DMS79 treated with DMSO at 0.1 percent for 48 hours (cell line): Measurements from ENCODE around the gene PPP2R2B.
"Not testable (repeated sequence)": the region's sequence is repeated elsewhere in the genome, so short reads cannot be mapped to it uniquely, and the experiment has no call there.

Experiments
- DNase-seq: peaks from one replicate; lab custom pipeline; 2025; lab: John Stamatoyannopoulos, UW

Gene PPP2R2B

GRCh38 chr5:146609731-146610130 lies 268.8 kb downstream of the PPP2R2B start:
- not testable (repeated sequence) for DNase-seq

- no peak for DNase-seq
Observed at GRCh38 chr5:146607659-146608332, 270.8 kb downstream of the PPP2R2B start.

GRCh38 chr5:146606893-146607292 lies 271.7 kb downstream of the PPP2R2B start:
- DNase-seq = no peak

GRCh38 chr5:146600376-146600775 lies 278.2 kb downstream of the PPP2R2B start:
- no peak for DNase-seq

GRCh38 chr5:146599261-146599660 lies 279.3 kb downstream of the PPP2R2B start:
- DNase-seq = no peak

- DNase-seq = no peak
Observed at GRCh38 chr5:146595088-146595487, 283.5 kb downstream of the PPP2R2B start.

GRCh38 chr5:146592352-146592751 lies 286.2 kb downstream of the PPP2R2B start:
- no peak for DNase-seq

GRCh38 chr5:146589028-146589345 lies 289.6 kb downstream of the PPP2R2B start:
- no peak for DNase-seq

GRCh38 chr5:146588331-146589027 lies 290.1 kb downstream of the PPP2R2B start:
- DNase-seq = no peak

GRCh38 chr5:146586752-146587151 lies 291.8 kb downstream of the PPP2R2B start:
- DNase-seq = no peak

- DNase-seq = no peak
Observed at GRCh38 chr5:146584750-146585149, 293.8 kb downstream of the PPP2R2B start.

- DNase-seq = no peak
Observed at GRCh38 chr5:146582051-146582596, 296.4 kb downstream of the PPP2R2B start.

- no peak for DNase-seq
Observed at GRCh38 chr5:146580237-146580636, 298.3 kb downstream of the PPP2R2B start.

GRCh38 chr5:146574713-146575112 lies 303.8 kb downstream of the PPP2R2B start:
- DNase-seq = no peak

GRCh38 chr5:146568161-146568560 lies 310.4 kb downstream of the PPP2R2B start:
- DNase-seq = no peak

GRCh38 chr5:146565764-146566367 lies 312.7 kb downstream of the PPP2R2B start:
- no peak for DNase-seq

GRCh38 chr5:146564007-146564762 lies 314.4 kb downstream of the PPP2R2B start:
- no peak for DNase-seq

- no peak for DNase-seq
Observed at GRCh38 chr5:146562461-146562860, 316.1 kb downstream of the PPP2R2B start.

GRCh38 chr5:146561711-146562110 lies 316.8 kb downstream of the PPP2R2B start:
- DNase-seq = no peak

- DNase-seq = no peak
Observed at GRCh38 chr5:146560205-146560812, 318.2 kb downstream of the PPP2R2B start.

- DNase-seq = not testable (repeated sequence)
Observed at GRCh38 chr5:146556884-146557283, 321.7 kb downstream of the PPP2R2B start.

- no peak for DNase-seq
Observed at GRCh38 chr5:146553446-146553845, 325.1 kb downstream of the PPP2R2B start.
